Activated naive CD4-positive, alpha-beta T cell treated with anti-CD3 and anti-CD28 coated beads for 36 hours (primary cell): Measurements from ENCODE around the gene OGG1. TPM values are rescaled to one million over a fixed set of nuclear protein-coding genes. Genes with fewer than 3 reads are reported as not detected.

Experiments used
- CTCF ChIA-PET: fragments of 350-600 bp; sonication (Branson Sonifier 250); formaldehyde crosslinking; loops from one replicate; lab custom pipeline; 2021; ENCODE audit warnings: antibody characterized with exemption; lab: Charles Lee
- DNase-seq: peaks from one replicate; pipeline ENCODE4 v3.0.0-alpha.2; 2020
- H3K27ac Mint-ChIP-seq: one replicate; pipeline ENCODE4 v1.8.0; 2021; ENCODE audit warnings: mild to moderate bottlenecking, mixed read lengths
- H3K27me3 Mint-ChIP-seq: one replicate; pipeline ENCODE4 v1.8.0; 2021; ENCODE audit warnings: low read depth, mixed read lengths
- H3K36me3 Mint-ChIP-seq: one replicate; pipeline ENCODE4 v1.8.0; 2021; ENCODE audit warnings: low read depth, mixed read lengths
- H3K4me1 Mint-ChIP-seq: one replicate; pipeline ENCODE4 v1.8.0; 2021; ENCODE audit warnings: low read depth, mixed read lengths
- H3K4me3 Mint-ChIP-seq: one replicate; pipeline ENCODE4 v1.8.0; 2021; ENCODE audit warnings: mild to moderate bottlenecking, moderate library complexity, mixed read lengths
- H3K9me3 Mint-ChIP-seq: one replicate; pipeline ENCODE4 v1.8.0; 2021; ENCODE audit warnings: mixed read lengths
- intact Hi-C: fragments of 100-400 bp; cut with micrococcal nuclease; formaldehyde crosslinking; loops from one replicate; pipeline ENCODE4 v1.15.1; 2023
- total RNA-seq, 2 experiments: library from RNA; stranded (reverse); gene quantifications; one replicate each; pipeline ENCODE4 v1.2.3, GENCODE V29; 2021

The OGG1 gene
- 10 to 100 TPM; 26.1 to 28.5 TPM for total RNA-seq

DNA sequence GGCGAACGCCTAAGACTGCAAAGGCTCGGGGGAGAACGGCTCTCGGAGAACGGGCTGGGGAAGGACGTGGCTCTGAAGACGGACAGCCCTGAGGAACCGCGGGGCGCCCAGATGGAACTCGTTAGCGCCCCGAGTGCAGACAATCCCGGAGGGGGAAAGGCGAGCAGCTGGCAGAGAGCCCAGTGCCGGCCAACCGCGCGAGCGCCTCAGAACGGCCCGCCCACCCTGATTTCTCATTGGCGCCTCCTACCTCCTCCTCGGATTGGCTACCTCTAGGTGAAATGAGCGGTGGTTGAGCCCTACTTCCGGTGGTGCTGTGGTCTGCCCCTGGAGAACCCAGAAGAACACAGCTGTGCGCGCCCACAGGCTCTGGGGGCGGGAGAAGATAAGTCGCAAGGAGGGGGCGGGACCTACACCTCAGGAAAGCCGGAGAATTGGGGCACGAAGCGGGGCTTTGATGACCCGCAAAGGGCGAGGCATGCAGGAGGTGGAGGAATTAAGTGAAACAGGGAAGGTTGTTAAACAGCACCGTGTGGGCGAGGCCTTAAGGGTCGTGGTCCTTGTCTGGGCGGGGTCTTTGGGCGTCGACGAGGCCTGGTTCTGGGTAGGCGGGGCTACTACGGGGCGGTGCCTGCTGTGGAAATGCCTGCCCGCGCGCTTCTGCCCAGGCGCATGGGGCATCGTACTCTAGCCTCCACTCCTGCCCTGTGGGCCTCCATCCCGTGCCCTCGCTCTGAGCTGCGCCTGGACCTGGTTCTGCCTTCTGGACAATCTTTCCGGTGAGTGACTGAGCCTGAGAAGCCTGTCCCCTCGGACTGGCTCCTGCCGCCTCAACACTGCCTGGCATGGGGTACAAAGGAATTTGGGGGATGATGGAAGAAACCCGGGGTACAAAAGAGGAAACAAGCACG, at the start of gene OGG1:
OGG1 (plus strand) TSS at position 308 of the 911 bp plus-strand sequence; CDS start at position 643, 335 bp downstream.
- H3K27me3 Mint-ChIP-seq, result no peaks in the 10 kb centered on the region
- CTCF ChIA-PET, result interaction anchor here (0.9 to 2.4 kb wide), 5 partner anchors 17 to 28 kb away, joined by 3 to 7 read pairs (median 4); partner anchors contain the start of gene BRPF1
- H3K36me3 Mint-ChIP-seq, result peaks cover 58% of the 10 kb centered on the region
- H3K4me3 Mint-ChIP-seq, result peak within 1 kb of the TSS; percentile 97
- intact Hi-C loops, result loop anchor here (1.0 kb wide), 9 partner anchors 19 to 571 kb away; partner anchors contain the start of genes BRPF1, CRELD1, MTMR14 and SEC13
- H3K4me1 Mint-ChIP-seq, result peaks cover 50% of the 10 kb centered on the region
- H3K9me3 Mint-ChIP-seq, result no peaks in the 10 kb centered on the region
- peak; percentile 98 for DNase-seq
- peak within 1 kb of the TSS; percentile 94 for H3K27ac Mint-ChIP-seq

DNA sequence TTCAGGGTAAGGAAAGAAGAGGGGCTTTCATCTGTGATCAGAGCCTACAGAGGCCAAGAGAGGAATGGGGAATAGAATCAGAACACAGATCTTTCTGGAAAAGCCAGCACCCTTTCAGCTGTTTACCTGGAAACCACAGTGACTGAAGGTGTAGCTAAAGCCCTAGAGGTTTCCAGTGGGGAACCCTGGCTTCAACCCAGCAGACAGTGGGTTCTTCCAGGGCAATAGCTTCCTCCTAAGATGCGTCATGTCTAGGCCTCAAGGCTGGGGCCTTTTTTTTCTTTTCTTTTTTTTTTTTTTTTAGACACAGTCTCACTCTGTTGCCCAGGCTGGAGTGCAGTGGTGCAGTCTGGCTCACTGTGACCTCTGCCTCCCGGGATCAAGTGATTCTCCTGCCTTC, 49.2 kb upstream of the OGG1 start:
- H3K36me3 Mint-ChIP-seq, result peaks cover 9% of the 10 kb centered on the region
- DNase-seq, result no peak
- peaks cover 17% of the 10 kb centered on the region for H3K27me3 Mint-ChIP-seq
- H3K27ac Mint-ChIP-seq, result no peak overlapping the region
- H3K9me3 Mint-ChIP-seq, result no peaks in the 10 kb centered on the region
- CTCF ChIA-PET, result interaction anchor here (0.7 kb wide), 2 partner anchors 371 to 725 kb away, joined by 3 read pairs; no protein-coding TSS in a partner anchor
- H3K4me3 Mint-ChIP-seq, result no peak overlapping the region
- intact Hi-C loops, result no loop called here
- peaks cover 8% of the 10 kb centered on the region for H3K4me1 Mint-ChIP-seq

DNA sequence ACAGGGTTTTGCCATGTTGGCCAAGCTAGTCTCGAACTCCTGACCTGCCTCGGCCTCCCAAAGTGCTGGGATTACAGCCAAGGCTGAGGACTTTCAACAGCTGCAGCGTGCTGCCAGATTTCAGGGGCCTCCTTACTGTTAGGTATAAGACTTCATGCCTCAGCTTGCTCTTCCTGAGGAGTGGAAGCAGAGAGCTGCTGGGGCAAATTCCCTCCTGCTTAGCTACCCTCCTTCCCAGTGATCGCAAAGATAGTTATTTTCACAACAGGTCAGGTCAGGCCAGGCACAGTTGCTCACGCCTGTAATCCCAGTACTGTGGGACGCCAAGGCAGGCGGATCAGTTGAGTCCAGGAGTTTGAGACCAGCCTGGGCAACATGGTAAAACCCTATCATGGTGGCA, 48.7 kb upstream of the OGG1 start:
- DNase-seq, result no peak
- CTCF ChIA-PET, result interaction anchor here (0.7 kb wide), 2 partner anchors 372 to 726 kb away, joined by 3 read pairs; no protein-coding TSS in a partner anchor
- Mint-ChIP-seq H3K9me3 (no peaks in the 10 kb centered on the region), H3K27ac (no peak overlapping the region), H3K27me3 (peaks cover 19% of the 10 kb centered on the region), H3K4me3 (no peak overlapping the region), H3K36me3 (peaks cover 9% of the 10 kb centered on the region), H3K4me1 (peaks cover 8% of the 10 kb centered on the region)
- intact Hi-C loops, result no loop called here

DNA sequence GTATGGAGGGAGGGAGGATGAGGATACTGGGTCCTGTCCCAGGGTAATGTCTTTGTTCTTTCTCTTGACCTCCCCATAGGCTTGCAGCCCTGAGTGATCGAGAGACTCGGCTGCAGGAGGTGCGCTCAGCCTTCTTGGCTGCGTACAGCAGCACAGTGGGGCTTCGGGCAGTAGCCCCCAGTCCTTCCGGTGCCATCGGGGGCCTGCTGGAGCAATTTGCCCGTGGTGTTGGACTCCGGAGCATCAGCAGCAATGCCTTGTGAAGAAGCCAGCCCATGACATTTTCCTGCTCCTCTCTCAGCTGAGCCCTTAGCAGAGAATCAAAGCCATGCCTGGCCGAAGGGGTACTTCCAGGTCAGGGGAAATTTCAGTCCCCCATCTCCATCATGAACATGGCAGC, 48.0 kb upstream of the OGG1 start:
- Mint-ChIP-seq H3K27me3 (peaks cover 21% of the 10 kb centered on the region), H3K9me3 (no peaks in the 10 kb centered on the region), H3K36me3 (peaks cover 9% of the 10 kb centered on the region), H3K27ac (no peak overlapping the region), H3K4me1 (peaks cover 8% of the 10 kb centered on the region), H3K4me3 (no peak overlapping the region)
- CTCF ChIA-PET, result interaction anchor here (0.7 kb wide), 1 partner anchor 728 kb away, joined by 4 read pairs; no protein-coding TSS in a partner anchor
- no peak for DNase-seq
- intact Hi-C loops, result no loop called here

DNA sequence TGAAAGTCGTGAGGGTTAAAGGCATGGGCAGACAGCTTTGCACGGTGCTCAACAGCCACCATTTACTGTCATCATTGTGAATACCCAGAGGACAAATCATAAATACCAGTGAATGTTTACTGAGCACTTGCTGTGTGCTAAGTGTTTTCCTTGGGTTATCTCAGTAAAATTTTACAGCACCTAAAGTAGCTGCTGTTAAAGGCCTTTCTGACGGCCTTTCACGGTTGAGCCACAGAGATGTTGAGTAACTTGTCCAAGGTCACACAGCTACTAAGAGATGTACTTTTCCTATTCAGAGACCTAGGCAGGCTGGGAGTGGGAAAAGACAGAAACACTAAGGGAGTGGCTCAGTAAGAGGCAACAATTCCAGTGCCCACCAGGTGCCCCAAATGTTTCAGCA, 46.5 kb upstream of the OGG1 start:
- H3K4me3 Mint-ChIP-seq, result no peak overlapping the region
- H3K27me3 Mint-ChIP-seq, result peaks cover 21% of the 10 kb centered on the region
- DNase-seq, result no peak
- H3K27ac Mint-ChIP-seq, result no peak overlapping the region
- H3K9me3 Mint-ChIP-seq, result no peaks in the 10 kb centered on the region
- CTCF ChIA-PET, result interaction anchor here (0.6 to 0.8 kb wide), 2 partner anchors 201 to 399 kb away, joined by 3 read pairs; no protein-coding TSS in a partner anchor
- intact Hi-C loops, result no loop called here
- peaks cover 8% of the 10 kb centered on the region for H3K4me1 Mint-ChIP-seq
- H3K36me3 Mint-ChIP-seq, result peaks cover 6% of the 10 kb centered on the region

DNA sequence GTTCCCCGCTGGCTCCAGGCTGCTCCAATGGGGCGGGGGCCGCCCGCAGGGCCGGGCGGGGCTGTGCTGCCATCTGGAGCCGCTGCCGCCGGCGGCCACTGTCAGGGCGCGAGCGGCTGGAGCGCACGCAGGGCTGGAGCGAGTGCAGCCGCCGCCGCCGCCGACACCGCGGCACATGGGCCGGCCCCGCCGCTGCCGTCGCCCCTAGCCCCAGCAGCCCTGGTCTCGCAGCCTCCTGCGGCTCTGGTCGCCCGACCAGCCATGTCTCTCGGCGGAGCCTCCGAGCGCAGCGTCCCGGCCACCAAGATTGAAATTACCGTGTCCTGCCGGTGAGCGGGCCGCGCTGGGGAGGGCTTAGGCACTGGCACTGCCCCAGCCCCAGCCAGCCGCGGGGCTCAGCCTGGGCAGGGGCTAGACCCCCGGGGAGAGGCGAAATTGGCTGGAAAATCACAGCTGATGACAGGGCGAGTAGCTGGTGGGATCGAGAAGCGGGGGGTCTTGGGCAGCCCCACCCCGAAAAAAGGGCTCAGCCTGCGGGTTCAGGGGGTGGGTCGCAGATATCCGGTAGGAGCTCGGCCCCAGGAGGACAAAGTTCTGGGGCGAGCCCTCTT, 45.9 kb upstream of the OGG1 start, which contains the start of gene CPNE9:
CPNE9 (plus strand) TSS at position 98 of the 611 bp plus-strand sequence; CDS start at position 262, 164 bp downstream.
- intact Hi-C loops, result no loop called here
- Mint-ChIP-seq H3K9me3 (no peaks in the 10 kb centered on the region), H3K4me1 (peaks cover 8% of the 10 kb centered on the region), H3K36me3 (peaks cover 6% of the 10 kb centered on the region), H3K27me3 (peaks cover 21% of the 10 kb centered on the region), H3K27ac (no peak within 1 kb of the TSS), H3K4me3 (no peak within 1 kb of the TSS)
- CTCF ChIA-PET, result interaction anchor here (0.8 kb wide), 1 partner anchor 400 kb away, joined by 3 read pairs; no protein-coding TSS in a partner anchor
- no peak for DNase-seq

DNA sequence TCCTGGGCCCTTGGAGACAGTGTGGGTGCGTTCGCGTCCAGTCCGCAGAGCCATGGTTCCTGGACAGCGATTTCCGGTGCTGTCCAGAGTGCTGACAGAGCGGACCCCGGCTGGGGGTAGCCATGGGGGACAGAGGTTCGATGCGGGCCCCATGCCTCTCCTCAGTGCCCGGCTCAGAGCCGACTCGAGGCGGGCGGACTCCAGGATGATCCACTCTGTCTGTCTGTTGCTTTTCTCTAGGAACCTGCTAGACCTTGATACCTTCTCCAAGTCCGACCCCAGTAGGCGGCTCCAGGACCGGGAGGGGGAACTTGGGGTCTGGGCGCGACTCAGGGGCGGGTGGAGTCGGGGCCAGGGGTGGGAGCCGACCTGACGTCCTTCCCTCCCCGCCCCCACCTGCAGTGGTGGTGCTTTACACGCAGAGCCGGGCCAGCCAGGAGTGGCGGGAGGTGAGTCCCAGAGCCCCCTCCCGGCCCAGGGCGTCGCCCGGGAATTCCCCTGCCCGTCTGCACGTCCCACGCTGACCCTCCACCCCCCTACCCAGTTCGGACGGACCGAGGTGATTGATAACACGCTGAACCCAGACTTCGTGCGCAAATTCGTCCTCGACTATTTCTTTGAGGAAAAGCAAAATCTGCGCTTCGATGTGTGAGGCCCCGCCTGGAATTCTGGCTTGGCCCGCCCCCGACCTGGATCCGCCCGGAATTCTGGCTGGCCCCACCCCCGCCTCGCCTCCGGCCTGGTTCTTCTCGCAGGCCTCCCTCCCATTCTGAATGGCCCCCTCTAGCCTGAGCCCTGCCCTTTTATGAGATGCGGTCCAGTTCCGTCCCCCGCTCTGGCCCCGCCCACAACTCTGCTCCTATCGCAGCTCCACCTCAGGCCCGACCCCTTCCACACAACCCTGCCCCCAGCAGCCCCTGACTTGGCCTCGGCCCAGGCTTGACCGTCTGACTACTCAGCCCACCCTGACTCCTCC, 45.1 kb upstream of the OGG1 start:
- H3K36me3 Mint-ChIP-seq, result peaks cover 3% of the 10 kb centered on the region
- H3K27ac Mint-ChIP-seq, result no peak overlapping the region
- no peak overlapping the region for H3K4me3 Mint-ChIP-seq
- H3K27me3 Mint-ChIP-seq, result peaks cover 21% of the 10 kb centered on the region
- intact Hi-C loops, result no loop called here
- no peaks in the 10 kb centered on the region for H3K9me3 Mint-ChIP-seq
- CTCF ChIA-PET, result no interaction called here
- DNase-seq, result peak; percentile 34
- H3K4me1 Mint-ChIP-seq, result peaks cover 8% of the 10 kb centered on the region

DNA sequence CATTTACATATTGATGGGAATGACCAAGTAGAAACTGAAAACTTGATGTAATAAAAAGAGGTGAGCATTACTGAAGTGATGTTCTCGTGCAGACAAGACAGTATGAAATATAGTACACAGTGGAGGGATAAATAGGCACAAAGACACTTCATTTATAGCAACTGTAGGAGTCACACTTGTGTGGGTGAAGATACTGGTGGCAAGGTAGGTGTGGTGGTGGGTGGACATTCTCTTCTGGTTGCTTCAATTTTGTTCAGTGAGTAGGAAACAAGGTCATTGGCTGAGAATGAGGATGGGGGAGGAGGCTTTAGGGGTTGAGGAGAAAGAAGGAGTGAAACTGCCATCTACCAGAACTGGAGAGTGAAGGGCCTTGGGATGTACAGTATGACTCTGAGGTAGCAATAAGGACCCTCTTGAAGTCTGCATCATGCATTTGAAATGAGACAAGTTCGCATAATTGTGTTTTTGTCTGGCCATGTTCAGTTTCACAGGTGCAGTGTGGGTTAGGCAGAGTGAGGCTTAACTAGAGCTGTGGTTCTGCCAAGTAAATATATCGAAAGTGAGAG, 39.5 kb upstream of the OGG1 start:
- Mint-ChIP-seq H3K27me3 (peaks cover 4% of the 10 kb centered on the region), H3K36me3 (peaks cover 1% of the 10 kb centered on the region), H3K4me1 (no peaks in the 10 kb centered on the region), H3K4me3 (no peak overlapping the region), H3K27ac (no peak overlapping the region), H3K9me3 (no peaks in the 10 kb centered on the region)
- no peak for DNase-seq
- CTCF ChIA-PET, result no interaction called here
- intact Hi-C loops, result no loop called here

DNA sequence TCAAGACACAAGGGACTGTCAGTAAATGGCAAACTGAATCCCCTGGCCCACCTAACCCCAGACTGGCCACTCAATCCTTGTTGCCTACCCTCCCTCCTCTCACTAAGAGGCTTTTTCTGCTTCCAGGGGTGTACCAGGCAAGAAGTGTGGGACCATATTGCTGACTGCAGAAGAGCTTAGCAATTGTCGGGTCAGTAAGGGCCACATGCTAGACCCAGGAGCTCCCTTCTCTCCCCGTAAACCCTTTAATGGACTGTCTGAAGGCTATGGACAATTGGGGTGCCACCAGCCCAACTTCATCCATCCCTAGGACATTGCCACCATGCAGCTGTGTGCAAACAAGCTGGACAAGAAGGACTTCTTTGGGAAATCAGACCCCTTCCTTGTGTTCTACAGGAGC, 37.3 kb upstream of the OGG1 start:
- Mint-ChIP-seq H3K36me3 (peaks cover 1% of the 10 kb centered on the region), H3K4me3 (no peak overlapping the region), H3K27ac (no peak overlapping the region), H3K27me3 (no peaks in the 10 kb centered on the region), H3K4me1 (peaks cover 5% of the 10 kb centered on the region), H3K9me3 (no peaks in the 10 kb centered on the region)
- intact Hi-C loops, result no loop called here
- no peak for DNase-seq
- CTCF ChIA-PET, result interaction anchor here (1.5 to 1.7 kb wide), 2 partner anchors 14 to 15 kb away, joined by 3 to 4 read pairs; no protein-coding TSS in a partner anchor

DNA sequence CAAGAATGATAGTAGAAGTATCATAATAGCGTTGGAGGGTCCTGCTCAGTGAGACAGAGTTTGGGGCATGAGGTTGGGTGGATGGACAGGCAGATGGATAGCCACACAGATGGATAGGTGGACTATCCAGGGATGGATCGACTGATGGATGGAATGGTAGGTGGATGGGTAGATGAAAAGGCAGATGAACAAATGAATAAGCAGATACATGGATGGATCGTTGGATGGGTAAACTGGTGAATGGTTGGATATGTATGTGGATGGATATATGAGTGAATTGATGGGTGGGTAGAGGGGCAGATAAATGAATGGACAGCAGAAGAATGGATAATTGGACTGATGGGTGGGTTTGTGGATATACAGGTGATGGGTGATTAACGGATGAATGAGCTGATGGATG, 36.6 kb upstream of the OGG1 start:
- peaks cover 1% of the 10 kb centered on the region for H3K36me3 Mint-ChIP-seq
- CTCF ChIA-PET, result interaction anchor here (1.5 to 1.7 kb wide), 2 partner anchors 14 to 15 kb away, joined by 3 to 4 read pairs; no protein-coding TSS in a partner anchor
- no peaks in the 10 kb centered on the region for H3K9me3 Mint-ChIP-seq
- no peak for DNase-seq
- no peak overlapping the region for H3K4me3 Mint-ChIP-seq
- no peaks in the 10 kb centered on the region for H3K27me3 Mint-ChIP-seq
- intact Hi-C loops, result no loop called here
- no peak overlapping the region for H3K27ac Mint-ChIP-seq
- peaks cover 11% of the 10 kb centered on the region for H3K4me1 Mint-ChIP-seq

DNA sequence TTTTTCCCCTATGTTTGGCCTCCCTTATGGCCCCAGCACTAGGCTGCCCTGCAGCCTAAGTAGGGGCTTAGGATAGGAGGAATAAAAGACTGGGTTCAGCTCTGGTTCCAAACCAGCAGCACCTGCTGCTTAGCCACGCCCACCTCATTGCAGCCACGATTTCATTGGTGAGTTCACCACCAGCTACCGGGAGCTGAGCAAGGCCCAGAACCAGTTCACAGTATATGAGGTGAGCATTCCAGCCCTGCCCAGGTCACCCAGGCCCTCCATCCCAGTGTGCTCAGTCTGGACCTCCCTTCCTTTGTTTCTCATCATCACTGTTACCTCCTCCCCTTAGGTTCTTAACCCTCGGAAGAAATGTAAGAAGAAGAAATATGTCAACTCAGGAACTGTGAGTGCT, 34.6 kb upstream of the OGG1 start:
- CTCF ChIA-PET, result interaction anchor here (0.6 to 2.4 kb wide), 3 partner anchors 12 to 140 kb away, joined by 5 to 15 read pairs (median 5); partner anchors contain the start of gene MTMR14
- no peak overlapping the region for H3K27ac Mint-ChIP-seq

More for the DNA sequence above, 34.6 kb upstream of the OGG1 start:
- no peaks in the 10 kb centered on the region for H3K27me3 Mint-ChIP-seq
- H3K36me3 Mint-ChIP-seq, result peaks cover 1% of the 10 kb centered on the region
- H3K4me3 Mint-ChIP-seq, result no peak overlapping the region
- peaks cover 15% of the 10 kb centered on the region for H3K4me1 Mint-ChIP-seq
- intact Hi-C loops, result loop anchor here (5.0 kb wide), 1 partner anchor 402 kb away; the partner anchor contains the start of gene BRK1
- no peaks in the 10 kb centered on the region for H3K9me3 Mint-ChIP-seq
- no peak for DNase-seq
